Measurements from ENCODE around the gene PLA2R1. TPM values are rescaled to one million over a fixed set of nuclear protein-coding genes. Genes with fewer than 3 reads are reported as not detected.

PLA2R1 gene
- total RNA-seq, 3 donors from 2014 or later (not counting 1 experiment from before 2014, with no cell fraction given) = not detected

DNA sequence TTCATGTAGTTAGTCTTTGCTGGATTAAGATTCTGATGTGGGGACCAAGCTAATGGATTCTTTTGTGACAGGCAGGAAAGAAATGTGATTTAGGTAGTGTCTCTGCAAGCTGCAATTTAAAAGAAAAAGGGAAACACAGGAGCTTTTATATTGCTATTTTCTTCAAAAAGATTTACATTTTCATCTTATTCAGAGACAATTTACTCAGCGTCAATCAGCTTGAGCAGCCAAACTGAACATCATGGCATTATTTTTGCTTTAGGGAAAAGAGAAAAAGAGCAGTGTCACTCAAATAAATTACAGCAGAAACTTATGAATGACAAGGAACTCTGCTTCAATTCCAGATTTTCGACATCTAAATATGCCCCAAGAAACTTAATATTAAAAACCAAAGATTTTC, 67.4 kb downstream of the PLA2R1 start:
- H3K4me1 ChIP-seq (ENCODE audit: control insufficient read depth, insufficient read depth, low read length) = no peaks in the 10 kb centered on the region
- WGBS (ENCODE audit: insufficient coverage) = no CpG with 5 or more reads among the region's 2 CpGs
- no peaks in the 10 kb centered on the region for H3K36me3 ChIP-seq (ENCODE audit: control insufficient read depth, insufficient read depth, low read length)
- no peaks in the 10 kb centered on the region for H3K9me3 ChIP-seq (ENCODE audit: control insufficient read depth, insufficient read depth, low read length)
- no peak overlapping the region for H3K27ac ChIP-seq (ENCODE audit: low read length)
- Mint-ChIP-seq H3K9me3 (no peaks in the 10 kb centered on the region), H3K4me1 (no peaks in the 10 kb centered on the region), H3K4me3 (no peak overlapping the region), H3K36me3 (no peaks in the 10 kb centered on the region), H3K27me3 (ENCODE audit: low read depth in 2 of 2) (peaks cover 10 to 29% of the 10 kb centered on the region in 2 donors), H3K27ac (no peak overlapping the region)
- TF ChIP-seq, protein P1, sequence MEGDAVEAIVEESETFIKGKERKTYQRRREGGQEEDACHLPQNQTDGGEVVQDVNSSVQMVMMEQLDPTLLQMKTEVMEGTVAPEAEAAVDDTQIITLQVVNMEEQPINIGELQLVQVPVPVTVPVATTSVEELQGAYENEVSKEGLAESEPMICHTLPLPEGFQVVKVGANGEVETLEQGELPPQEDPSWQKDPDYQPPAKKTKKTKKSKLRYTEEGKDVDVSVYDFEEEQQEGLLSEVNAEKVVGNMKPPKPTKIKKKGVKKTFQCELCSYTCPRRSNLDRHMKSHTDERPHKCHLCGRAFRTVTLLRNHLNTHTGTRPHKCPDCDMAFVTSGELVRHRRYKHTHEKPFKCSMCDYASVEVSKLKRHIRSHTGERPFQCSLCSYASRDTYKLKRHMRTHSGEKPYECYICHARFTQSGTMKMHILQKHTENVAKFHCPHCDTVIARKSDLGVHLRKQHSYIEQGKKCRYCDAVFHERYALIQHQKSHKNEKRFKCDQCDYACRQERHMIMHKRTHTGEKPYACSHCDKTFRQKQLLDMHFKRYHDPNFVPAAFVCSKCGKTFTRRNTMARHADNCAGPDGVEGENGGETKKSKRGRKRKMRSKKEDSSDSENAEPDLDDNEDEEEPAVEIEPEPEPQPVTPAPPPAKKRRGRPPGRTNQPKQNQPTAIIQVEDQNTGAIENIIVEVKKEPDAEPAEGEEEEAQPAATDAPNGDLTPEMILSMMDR (IDR thresholded peaks at IDR 0.05) = no peak
- intact Hi-C loops (cut with micrococcal nuclease) = no loop called here
- H3K27me3 ChIP-seq (ENCODE audit: control insufficient read depth, insufficient read depth, low read length) = peaks cover 2% of the 10 kb centered on the region
- DNase-seq (no peak), ATAC-seq (no peak)
- no peak overlapping the region for H3K4me3 ChIP-seq (ENCODE audit: low read length)

DNA sequence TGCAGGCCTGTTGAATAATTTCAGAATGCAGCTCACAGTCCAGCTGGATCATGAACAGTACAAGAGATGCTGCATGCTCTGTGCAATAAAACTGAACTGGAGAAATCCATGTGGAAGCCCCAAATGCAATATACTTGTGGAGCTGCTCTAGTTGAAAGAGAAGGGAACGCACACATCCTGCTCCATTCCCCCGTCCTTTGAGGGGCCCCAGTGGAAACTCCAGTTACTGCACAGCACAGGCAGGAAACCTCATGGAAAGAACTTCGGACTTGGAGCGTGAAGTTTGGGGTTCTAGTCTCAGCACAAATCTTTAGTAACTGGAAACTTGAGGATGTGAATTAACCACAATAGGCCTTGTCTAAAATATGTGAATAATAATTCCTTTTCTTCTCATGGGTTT, 73.2 kb downstream of the PLA2R1 start:
- H3K27me3 Mint-ChIP-seq (ENCODE audit: low read depth in 2 of 2) = peaks cover 17 to 24% of the 10 kb centered on the region in 2 donors
- no peaks in the 10 kb centered on the region for H3K36me3 Mint-ChIP-seq
- TF ChIP-seq, protein P1 (IDR thresholded peaks at IDR 0.05) = no peak
- 98% methylated on average over 4 of the region's 4 CpGs for WGBS (ENCODE audit: insufficient coverage)
- H3K4me3 ChIP-seq (ENCODE audit: low read length) = no peak overlapping the region
- H3K27ac ChIP-seq (ENCODE audit: low read length) = no peak overlapping the region
- ATAC-seq (no peak), DNase-seq (no peak)
- H3K36me3 ChIP-seq (ENCODE audit: control insufficient read depth, insufficient read depth, low read length) = no peaks in the 10 kb centered on the region
- no peaks in the 10 kb centered on the region for H3K27me3 ChIP-seq (ENCODE audit: control insufficient read depth, insufficient read depth, low read length)
- no peak overlapping the region for H3K27ac Mint-ChIP-seq
- no peaks in the 10 kb centered on the region for H3K4me1 Mint-ChIP-seq
- H3K4me3 Mint-ChIP-seq = no peak overlapping the region
- H3K9me3 ChIP-seq (ENCODE audit: control insufficient read depth, insufficient read depth, low read length) = no peaks in the 10 kb centered on the region
- H3K9me3 Mint-ChIP-seq = no peaks in the 10 kb centered on the region
- H3K4me1 ChIP-seq (ENCODE audit: control insufficient read depth, insufficient read depth, low read length) = no peaks in the 10 kb centered on the region
- intact Hi-C loops (cut with micrococcal nuclease) = no loop called here

DNA sequence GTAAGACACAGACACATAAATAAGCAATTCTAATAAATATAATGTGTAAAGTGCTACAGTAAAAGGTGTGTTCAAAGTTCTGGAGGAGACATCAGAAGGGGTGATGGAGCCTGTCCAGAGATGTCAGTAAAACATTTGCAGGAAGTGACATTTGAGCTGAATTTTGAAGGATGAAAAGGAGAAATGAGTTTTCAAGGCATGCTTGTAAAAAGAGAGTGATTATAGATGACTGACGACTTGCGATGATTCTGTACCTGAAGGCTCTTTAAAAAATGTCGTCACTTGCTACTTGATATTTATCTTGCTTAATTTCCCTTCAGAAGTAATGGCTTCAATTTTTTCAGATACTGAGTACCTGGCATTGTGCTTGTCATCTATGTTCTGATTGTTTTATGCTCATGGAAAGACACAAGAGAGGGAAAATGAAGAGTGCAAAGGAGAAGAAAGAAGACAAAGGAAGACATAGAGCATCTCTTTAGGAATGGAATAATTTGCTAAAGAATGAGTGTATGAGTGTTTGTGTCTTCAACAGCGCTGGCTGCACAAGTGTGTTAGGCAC, 73.9 kb downstream of the PLA2R1 start:
- H3K27me3 ChIP-seq (ENCODE audit: control insufficient read depth, insufficient read depth, low read length) = no peaks in the 10 kb centered on the region
- Mint-ChIP-seq H3K27ac (no peak overlapping the region), H3K27me3 (ENCODE audit: low read depth in 2 of 2) (peaks cover 15 to 21% of the 10 kb centered on the region in 2 donors), H3K4me3 (no peak overlapping the region), H3K4me1 (no peaks in the 10 kb centered on the region), H3K36me3 (no peaks in the 10 kb centered on the region), H3K9me3 (no peaks in the 10 kb centered on the region)
- no peak for DNase-seq
- H3K27ac ChIP-seq (ENCODE audit: low read length) = no peak overlapping the region
- intact Hi-C loops (cut with micrococcal nuclease) = no loop called here
- TF ChIP-seq, protein P1 (IDR thresholded peaks at IDR 0.05) = no peak
- H3K4me3 ChIP-seq (ENCODE audit: low read length) = no peak overlapping the region
- no peaks in the 10 kb centered on the region for H3K4me1 ChIP-seq (ENCODE audit: control insufficient read depth, insufficient read depth, low read length)
- H3K36me3 ChIP-seq (ENCODE audit: control insufficient read depth, insufficient read depth, low read length) = no peaks in the 10 kb centered on the region
- no peak for ATAC-seq
- no peaks in the 10 kb centered on the region for H3K9me3 ChIP-seq (ENCODE audit: control insufficient read depth, insufficient read depth, low read length)
- WGBS (ENCODE audit: insufficient coverage) = 95% methylated on average over 3 of the region's 4 CpGs

DNA sequence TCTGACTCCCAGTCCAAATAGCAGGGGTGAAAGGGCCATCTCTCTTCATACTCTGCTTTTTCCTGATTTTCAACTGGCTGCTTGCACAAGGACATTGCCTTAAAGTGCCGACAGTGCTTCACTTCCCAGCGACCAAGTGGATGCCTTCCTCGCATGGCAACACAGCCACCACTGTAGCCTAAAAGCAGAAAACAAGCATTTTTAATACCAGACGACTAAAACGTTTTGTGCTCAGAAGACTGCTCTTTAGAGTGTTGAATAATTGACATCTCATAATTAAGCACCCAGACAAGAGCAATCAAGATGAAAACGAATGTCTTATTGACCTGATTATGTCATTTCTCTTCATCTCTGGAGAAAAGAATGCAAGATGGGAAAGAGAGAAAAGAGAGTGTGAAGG, 75.2 kb downstream of the PLA2R1 start:
- H3K36me3 Mint-ChIP-seq = no peaks in the 10 kb centered on the region
- intact Hi-C loops (cut with micrococcal nuclease) = no loop called here
- H3K4me3 Mint-ChIP-seq = no peak overlapping the region
- no peak for DNase-seq
- TF ChIP-seq, protein P1 (IDR thresholded peaks at IDR 0.05) = no peak
- H3K9me3 ChIP-seq (ENCODE audit: control insufficient read depth, insufficient read depth, low read length) = no peaks in the 10 kb centered on the region
- H3K9me3 Mint-ChIP-seq = no peaks in the 10 kb centered on the region
- no peaks in the 10 kb centered on the region for H3K36me3 ChIP-seq (ENCODE audit: control insufficient read depth, insufficient read depth, low read length)
- H3K27ac ChIP-seq (ENCODE audit: low read length) = no peak overlapping the region
- WGBS (ENCODE audit: insufficient coverage) = 91% methylated on average over 6 of the region's 6 CpGs
- no peaks in the 10 kb centered on the region for H3K4me1 ChIP-seq (ENCODE audit: control insufficient read depth, insufficient read depth, low read length)
- H3K27me3 Mint-ChIP-seq (ENCODE audit: low read depth in 2 of 2) = peaks cover 13 to 26% of the 10 kb centered on the region in 2 donors
- no peak for ATAC-seq
- no peaks in the 10 kb centered on the region for H3K4me1 Mint-ChIP-seq
- H3K27me3 ChIP-seq (ENCODE audit: control insufficient read depth, insufficient read depth, low read length) = no peaks in the 10 kb centered on the region
- H3K4me3 ChIP-seq (ENCODE audit: low read length) = no peak overlapping the region
- no peak overlapping the region for H3K27ac Mint-ChIP-seq
